DMS153 (cell line): ENCODE results near the gene PCGF6.
A peak's percentile ranks its signal among the peaks of the same experiment; 100 is the strongest.
"Not testable (repeated sequence)": the region's sequence is repeated elsewhere in the genome, so short reads cannot be mapped to it uniquely, and the experiment has no call there.

ENCODE experiments used
- DNase-seq: peaks from one replicate; lab custom pipeline; 2025; lab: John Stamatoyannopoulos, UW

The PCGF6 gene

DNA sequence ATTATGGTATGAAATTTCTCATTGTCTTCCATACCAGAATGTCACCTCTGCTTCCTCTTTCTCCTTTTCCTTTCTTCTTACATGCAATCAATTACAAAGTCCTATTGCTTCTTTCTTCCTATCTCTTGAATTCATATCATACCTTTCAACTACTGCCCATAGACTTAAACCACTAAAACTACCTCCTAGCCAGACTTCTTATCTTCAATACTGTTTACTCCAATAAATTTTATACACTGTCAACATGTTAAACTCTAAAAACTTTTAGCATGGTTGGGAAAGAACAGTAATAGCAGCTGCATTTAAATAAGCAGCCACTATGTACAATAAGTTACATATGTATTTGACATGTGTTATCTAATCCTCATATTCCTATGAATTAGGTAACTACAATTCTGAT lies 34.9 kb downstream of the PCGF6 start:
- no peak for DNase-seq

GRCh38 chr10:103310197-103310596 lies 40.7 kb downstream of the PCGF6 start:
- DNase-seq, result no peak

GRCh38 chr10:103307594-103307993 lies 43.3 kb downstream of the PCGF6 start:
- no peak for DNase-seq

DNA sequence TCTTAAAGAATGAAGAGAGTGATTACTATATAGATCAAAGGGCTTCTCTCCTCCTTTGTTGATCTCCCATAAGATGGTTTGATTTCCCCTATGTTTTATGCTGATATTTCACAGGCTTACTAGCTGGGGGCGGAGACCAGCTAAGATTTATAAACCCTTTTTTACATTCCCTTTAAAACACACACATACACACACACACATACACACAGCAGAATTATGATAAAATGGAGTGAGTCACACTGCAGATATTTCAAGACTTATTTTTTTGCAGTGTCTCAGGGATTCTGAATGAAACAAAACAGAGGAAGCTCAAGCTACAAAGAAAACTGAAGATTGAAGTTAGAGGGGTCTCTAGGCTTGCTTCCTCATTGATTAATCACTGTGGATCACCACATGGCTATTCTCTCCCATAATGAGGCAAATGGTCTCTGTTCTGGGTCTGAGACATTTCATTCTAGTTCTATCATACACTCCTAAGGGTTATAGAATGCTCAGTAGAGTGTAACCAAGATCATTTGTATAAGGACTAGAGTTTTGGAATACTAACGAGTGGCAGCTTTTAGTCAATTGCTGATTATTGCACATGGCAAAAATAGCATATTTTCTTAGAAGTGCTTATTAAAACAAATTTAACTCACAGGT lies 55.4 kb downstream of the PCGF6 start:
- DNase-seq, result no peak

DNA sequence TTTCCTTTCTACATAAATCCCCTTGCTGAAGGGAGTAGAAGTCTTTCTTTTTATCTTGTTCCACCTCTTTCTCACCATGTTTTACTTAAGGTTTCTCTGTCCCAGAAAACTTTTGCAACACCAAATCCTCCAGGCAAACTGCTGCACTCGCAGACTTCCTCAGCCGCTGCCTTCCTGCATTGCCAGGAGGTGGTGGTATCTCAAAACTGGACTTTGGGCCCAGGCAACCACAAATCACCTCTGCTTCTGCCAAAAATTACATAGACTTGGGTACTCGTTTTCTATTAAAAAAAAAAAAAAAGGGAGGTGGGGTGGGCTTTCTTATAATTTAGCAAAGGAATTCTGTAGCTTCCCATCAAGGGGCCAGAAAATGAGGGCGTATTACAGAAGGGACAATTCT lies 59.4 kb downstream of the PCGF6 start:
- DNase-seq, result no peak

DNA sequence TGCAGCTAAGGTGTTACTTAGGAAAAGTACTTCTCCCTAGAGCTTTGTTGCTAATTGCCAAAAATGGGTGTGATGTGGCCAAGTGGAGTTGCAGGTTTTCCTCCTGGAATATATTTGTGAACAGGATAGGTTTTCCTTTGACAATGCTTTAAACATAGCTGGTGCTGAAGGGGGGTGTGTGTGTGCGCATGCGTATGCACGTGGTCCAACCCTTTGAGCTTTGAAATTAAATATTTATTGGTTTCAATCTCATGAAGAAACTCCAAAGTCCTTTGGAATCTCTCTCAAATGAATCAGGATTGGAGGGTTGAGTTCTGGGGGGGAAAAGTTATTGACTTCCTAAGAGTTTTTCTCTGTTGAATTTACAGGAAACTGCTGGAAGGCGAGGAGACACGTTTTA lies 62.9 kb downstream of the PCGF6 start:
- DNase-seq, result no peak

GRCh38 chr10:103284170-103284569 lies 66.8 kb downstream of the PCGF6 start:
- DNase-seq, result no peak

GRCh38 chr10:103282961-103283360 lies 68.0 kb downstream of the PCGF6 start:
- DNase-seq, result no peak

DNA sequence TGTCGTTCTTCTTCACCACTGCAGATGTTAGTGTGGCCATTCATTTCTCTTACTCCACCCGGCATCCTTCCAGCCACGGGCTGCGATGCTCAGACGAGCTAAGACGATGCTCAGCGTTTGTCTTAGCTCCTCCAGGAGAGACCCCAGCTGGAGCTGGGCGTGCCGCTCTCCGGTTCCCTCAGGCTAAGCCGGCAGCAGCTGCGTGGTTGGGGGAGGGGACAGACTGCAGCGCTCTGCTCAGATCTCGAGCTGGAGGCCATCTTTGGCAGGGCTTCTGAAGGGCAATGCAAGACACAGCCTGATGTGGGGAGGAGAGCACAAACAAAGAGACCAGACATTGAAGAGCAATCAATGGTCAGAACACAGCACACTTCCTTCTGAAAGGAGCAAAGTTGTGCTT lies 69.2 kb downstream of the PCGF6 start:
- DNase-seq, result peak; percentile 69

- DNase-seq, result no peak
Observed at GRCh38 chr10:103280506-103280905, 70.4 kb downstream of the PCGF6 start.

DNA sequence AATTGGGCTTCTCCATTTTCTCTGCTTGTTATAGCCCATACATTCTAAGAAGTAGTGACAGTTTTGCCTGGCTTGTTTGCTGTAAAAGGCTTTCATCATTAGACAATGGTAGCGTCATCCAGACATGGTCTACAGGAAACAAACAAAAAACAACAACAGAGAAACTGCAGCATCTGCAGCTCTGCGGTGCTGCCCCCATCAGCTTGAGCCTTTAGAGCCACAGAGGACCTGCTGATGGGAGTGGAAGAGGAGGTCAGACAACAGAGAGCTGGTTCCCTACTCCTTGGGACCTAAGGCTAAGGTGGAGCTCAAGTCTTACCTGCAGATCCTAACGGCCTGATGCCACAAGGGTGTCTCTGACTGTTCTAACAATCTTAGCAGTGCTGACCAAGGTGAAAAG lies 70.9 kb downstream of the PCGF6 start:
- DNase-seq, result no peak

DNA sequence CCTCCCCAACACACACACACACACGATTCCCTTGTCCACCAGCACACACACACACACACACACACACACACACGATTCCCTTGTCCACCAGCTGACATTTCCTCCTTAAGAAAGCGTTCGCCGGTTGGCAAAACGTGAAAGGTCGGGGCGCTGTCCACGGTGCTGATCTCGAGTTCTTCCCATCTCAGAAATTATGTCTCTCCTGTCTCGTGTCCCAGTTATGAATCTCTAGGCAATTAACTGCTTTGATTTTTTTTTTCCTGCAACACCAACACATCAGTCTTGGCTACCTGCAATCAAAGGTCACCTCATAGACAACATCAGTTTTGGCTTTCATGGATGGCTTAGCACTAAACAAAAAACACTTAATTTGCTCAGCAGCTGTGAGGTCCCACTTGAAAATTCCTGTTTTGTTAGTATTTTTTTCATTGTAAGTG lies 72.1 kb downstream of the PCGF6 start:
- DNase-seq, result no peak

- no peak for DNase-seq
Observed at GRCh38 chr10:103278537-103278823, 72.5 kb downstream of the PCGF6 start.

- no peak for DNase-seq
Observed at GRCh38 chr10:103277713-103278536, 73.0 kb downstream of the PCGF6 start.

GRCh38 chr10:103276896-103277712 lies 73.8 kb downstream of the PCGF6 start, which contains the start of gene INA:
Gene INA (plus strand): TSS chr10:103277138. CDS start chr10:103277212, 74 bp downstream.
- peak; percentile 71 for DNase-seq

GRCh38 chr10:103276251-103276895 lies 74.6 kb downstream of the PCGF6 start:
- DNase-seq, result no peak

DNA sequence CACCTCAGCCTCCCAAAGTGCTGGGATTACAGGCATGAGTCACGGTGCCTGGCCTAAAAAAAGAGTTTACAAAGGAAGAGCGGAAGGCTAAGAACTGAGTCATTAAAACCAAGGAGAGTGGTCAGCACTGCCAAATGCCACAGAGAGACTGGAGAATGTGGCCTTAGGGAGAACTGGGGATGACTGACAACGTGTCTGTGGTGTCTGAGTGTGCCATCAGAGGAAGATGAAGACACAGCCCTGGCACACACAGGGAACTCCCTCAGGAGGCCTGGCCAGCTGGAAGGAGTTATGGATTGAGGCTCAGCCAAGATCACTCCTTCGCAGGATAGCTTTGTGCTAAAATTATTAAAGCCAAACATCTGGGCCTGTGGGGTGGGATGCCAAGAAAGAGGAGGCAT lies 77.9 kb downstream of the PCGF6 start:
- DNase-seq, result no peak

- DNase-seq, result no peak
Observed at GRCh38 chr10:103265717-103266329, 85.1 kb downstream of the PCGF6 start.

DNA sequence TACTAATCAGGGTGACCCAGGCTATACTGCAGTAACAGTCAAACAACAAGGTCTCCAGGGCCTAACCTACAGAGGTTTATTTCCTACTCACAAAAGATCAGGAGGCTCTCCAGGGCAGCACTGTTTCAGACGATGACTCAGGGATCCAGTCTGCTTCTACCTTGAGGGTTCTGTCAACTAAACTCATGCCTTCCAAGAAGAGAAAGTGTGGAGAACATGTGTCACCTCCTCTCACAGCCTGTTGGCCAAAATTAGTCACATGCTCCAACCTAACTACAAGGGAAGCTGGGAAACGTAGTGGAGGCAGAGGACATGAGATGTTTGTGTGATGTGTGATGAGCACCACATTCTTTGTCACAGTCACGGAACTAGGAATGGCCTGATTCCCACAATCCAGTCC lies 88.7 kb downstream of the PCGF6 start:
- DNase-seq, result no peak

- DNase-seq, result no peak
Observed at GRCh38 chr10:103259989-103260388, 91.0 kb downstream of the PCGF6 start.

GRCh38 chr10:103258928-103259327 lies 92.0 kb downstream of the PCGF6 start:
- not testable (repeated sequence) for DNase-seq

GRCh38 chr10:103257812-103258211 lies 93.1 kb downstream of the PCGF6 start:
- no peak for DNase-seq
